Stimulated activated CD8-positive, alpha-beta memory T cell treated with anti-CD3 and anti-CD28 coated beads, Interleukin-15, amount 100 ng/mL, for 4 hours (primary cell): Measurements from ENCODE around the gene IHH.
A peak's percentile ranks its signal among the peaks of the same experiment; 100 is the strongest.

ENCODE experiments used
- DNase-seq, 2 donors: peaks; one replicate each; pipeline ENCODE4 v3.0.0-alpha.2; 2020; ENCODE audit warnings: low read depth in 2 of 2

IHH gene

GRCh38 chr2:219038600-219038999 is 22.1 kb downstream of the IHH start:
- DNase-seq, result no peak

- DNase-seq, result no peak
Observed at GRCh38 chr2:219037783-219038499, 22.8 kb downstream of the IHH start.

GRCh38 chr2:219035942-219036341 is 24.8 kb downstream of the IHH start:
- DNase-seq, result no peak

- no peak for DNase-seq
Observed at GRCh38 chr2:219034823-219035222, 25.9 kb downstream of the IHH start.

GRCh38 chr2:219032051-219032745 is 28.5 kb downstream of the IHH start:
- DNase-seq, result no peak

GRCh38 chr2:219031005-219031738 is 29.5 kb downstream of the IHH start:
- DNase-seq, result no peak

- no peak for DNase-seq
Observed at GRCh38 chr2:219030177-219030940, 30.4 kb downstream of the IHH start.

GRCh38 chr2:219029829-219030165 is 30.9 kb downstream of the IHH start:
- peak; percentile 37 to 49 for DNase-seq

GRCh38 chr2:219028996-219029828 is 31.5 kb downstream of the IHH start:
- no peak for DNase-seq

GRCh38 chr2:219028141-219028540 is 32.6 kb downstream of the IHH start:
- no peak for DNase-seq

- DNase-seq, result no peak
Observed at GRCh38 chr2:219027511-219028055, 33.1 kb downstream of the IHH start.

GRCh38 chr2:219026946-219027345 is 33.8 kb downstream of the IHH start:
- DNase-seq, result no peak

GRCh38 chr2:219025637-219026585 is 34.8 kb downstream of the IHH start:
- no peak for DNase-seq

- DNase-seq, result no peak
Observed at GRCh38 chr2:219024059-219024458, 36.7 kb downstream of the IHH start.

- DNase-seq, result no peak
Observed at GRCh38 chr2:219023045-219023605, 37.6 kb downstream of the IHH start.

GRCh38 chr2:219022616-219023015 is 38.1 kb downstream of the IHH start:
- no peak for DNase-seq

- no peak for DNase-seq
Observed at GRCh38 chr2:219022041-219022440, 38.7 kb downstream of the IHH start.

GRCh38 chr2:219021591-219021990 is 39.1 kb downstream of the IHH start:
- DNase-seq, result no peak

- DNase-seq, result no peak
Observed at GRCh38 chr2:219020604-219021365, 39.9 kb downstream of the IHH start.
